Fibroblast of skin of left biceps (primary cell): ENCODE measurements around the gene IL15RA.
"Not testable (repeated sequence)": the region's sequence is repeated elsewhere in the genome, so short reads cannot be mapped to it uniquely, and the experiment has no call there.

Experiments
- DNase-seq, 2 experiments: peaks; one replicate each; pipeline ENCODE4 v3.0.0-alpha.2; 2013; ENCODE audit warnings: low read depth in 2 of 2

IL15RA gene

GRCh38 chr10:5951167-5951711 is 26.1 kb downstream of the IL15RA start:
- DNase-seq = no peak

GRCh38 chr10:5949009-5949759 is 28.2 kb downstream of the IL15RA start:
- DNase-seq = peak in 1 of 2 experiments; percentile 19

- no peak for DNase-seq
Observed at GRCh38 chr10:5948208-5948585, 29.1 kb downstream of the IL15RA start.

- DNase-seq = no peak
Observed at GRCh38 chr10:5947471-5948207, 29.7 kb downstream of the IL15RA start.

- DNase-seq = no peak
Observed at GRCh38 chr10:5946786-5947185, 30.6 kb downstream of the IL15RA start.

- not testable (repeated sequence) for DNase-seq
Observed at GRCh38 chr10:5946419-5946775, 30.9 kb downstream of the IL15RA start.

GRCh38 chr10:5945561-5946418 is 31.6 kb downstream of the IL15RA start:
- DNase-seq = peak; percentile 89 to 91

GRCh38 chr10:5945190-5945509 is 32.2 kb downstream of the IL15RA start:
- DNase-seq = no peak

- peak; percentile 98 for DNase-seq
Observed at GRCh38 chr10:5944389-5945189, 32.8 kb downstream of the IL15RA start.

- no peak for DNase-seq
Observed at GRCh38 chr10:5943536-5943935, 33.8 kb downstream of the IL15RA start.

GRCh38 chr10:5942474-5942873 is 34.9 kb downstream of the IL15RA start:
- no peak for DNase-seq

- no peak for DNase-seq
Observed at GRCh38 chr10:5942001-5942400, 35.3 kb downstream of the IL15RA start.

- no peak for DNase-seq
Observed at GRCh38 chr10:5941579-5941978, 35.8 kb downstream of the IL15RA start.

GRCh38 chr10:5940807-5941218 is 36.5 kb downstream of the IL15RA start:
- DNase-seq = no peak

GRCh38 chr10:5938291-5938690 is 39.1 kb downstream of the IL15RA start:
- no peak for DNase-seq

GRCh38 chr10:5937016-5937415 is 40.3 kb downstream of the IL15RA start:
- DNase-seq = no peak

- DNase-seq = no peak
Observed at GRCh38 chr10:5935628-5936027, 41.7 kb downstream of the IL15RA start.

- no peak for DNase-seq
Observed at GRCh38 chr10:5933909-5934546, 43.3 kb downstream of the IL15RA start.

- no peak for DNase-seq
Observed at GRCh38 chr10:5932345-5932744, 45.0 kb downstream of the IL15RA start.

- no peak for DNase-seq
Observed at GRCh38 chr10:5930272-5930671, 47.1 kb downstream of the IL15RA start.

GRCh38 chr10:5929442-5929841 is 47.9 kb downstream of the IL15RA start:
- no peak for DNase-seq
